Heart left ventricle (tissue), 13 donors: ENCODE results near the gene TEX2.

ENCODE experiments used
- CTCF ChIP-seq, 12 donors: fragments of 200-600 bp; sonication (generic) in 4 of 12; IDR thresholded peaks; one replicate each; pipeline versions ENCODE4 v1.5.0 to v1.8.0; 2018 to 2022; ENCODE audit warnings: antibody characterized with exemption in 12 of 12, mild to moderate bottlenecking in 5 of 12
- POLR2A ChIP-seq, 2 donors: fragments of 450-650 bp; IDR thresholded peaks; one replicate each; pipeline ENCODE4 v1.6.1; 2017; ENCODE audit warnings: antibody characterized with exemption in 2 of 2, mild to moderate bottlenecking in 2 of 2, moderate library complexity in 2 of 2
- donor health status: ischemic (EF 13 %, LVEDD 7.1; RV severe dilation, severe dysfunction).
- donor health status: DM: no; HTN: yes; CAD: no.
- donor health status: DM: no; HTN: no; CAD: no.
- donor health status: ischemic (EF 25% LVEDD 6.9; RV normal size, moderate dysfunction).
- donor health status: ischemic (EF 25% LVEDD 5.7; RV mildly dilated, moderate dysfunction).
- donor health status: ischemic (EF 35%, LVEDD 5.7; RV mildly dilated, moderate dysfunction).
- donor health status: nonischemic (EF 11% LVEDD 7.7; RV severe dilation, severe dysfunction).
- donor health status: DM: yes; HTN: yes; CAD: no.
- donor health status: PGD.
- donor health status: ischemic (EF 29% LVEDD 5.4; RV normal size, mild dysfunction).
- donor health status: nonischemic (EF 23%, LVEDD 6.1; RV moderate dilation, normal function).

GRCh38 chr17:64240741-64241347, 22.2 kb downstream of the TEX2 start:
- TF ChIP-seq CTCF (IDR thresholded peaks at IDR 0.05) (no peak), POLR2A (IDR thresholded peaks at IDR 0.05) (no peak)
